Fibroblast of skin of left biceps (primary cell): ENCODE data around the gene OR51B6.
A peak's percentile ranks its signal among the peaks of the same experiment; 100 is the strongest.
"Not testable (repeated sequence)": the region's sequence is repeated elsewhere in the genome, so short reads cannot be mapped to it uniquely, and the experiment has no call there.

Experiments used
- DNase-seq, 2 experiments: peaks; one replicate each; pipeline ENCODE4 v3.0.0-alpha.2; 2013; ENCODE audit warnings: low read depth in 2 of 2

Gene OR51B6

DNA sequence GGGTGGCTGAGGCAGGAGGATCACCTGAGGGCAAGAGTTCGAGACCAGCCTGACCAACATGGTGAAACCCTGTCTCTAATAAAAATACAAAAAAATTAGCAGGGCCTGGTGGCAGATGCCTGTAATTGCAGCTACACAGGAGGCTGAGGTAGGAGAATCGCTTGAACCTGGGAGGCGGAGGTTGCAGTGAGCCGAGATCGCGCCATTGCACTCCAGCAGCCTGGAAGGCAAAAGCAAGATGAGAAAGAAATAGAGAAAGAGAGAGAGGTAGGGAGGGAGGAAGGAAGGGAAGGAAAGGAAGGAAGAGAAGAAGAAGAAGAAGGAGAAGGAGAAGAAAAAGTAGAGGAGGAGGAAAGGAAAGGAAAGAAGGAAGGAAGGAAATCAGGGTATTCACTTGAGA is 15.1 kb downstream of the OR51B6 start:
- DNase-seq, result not testable (repeated sequence)

DNA sequence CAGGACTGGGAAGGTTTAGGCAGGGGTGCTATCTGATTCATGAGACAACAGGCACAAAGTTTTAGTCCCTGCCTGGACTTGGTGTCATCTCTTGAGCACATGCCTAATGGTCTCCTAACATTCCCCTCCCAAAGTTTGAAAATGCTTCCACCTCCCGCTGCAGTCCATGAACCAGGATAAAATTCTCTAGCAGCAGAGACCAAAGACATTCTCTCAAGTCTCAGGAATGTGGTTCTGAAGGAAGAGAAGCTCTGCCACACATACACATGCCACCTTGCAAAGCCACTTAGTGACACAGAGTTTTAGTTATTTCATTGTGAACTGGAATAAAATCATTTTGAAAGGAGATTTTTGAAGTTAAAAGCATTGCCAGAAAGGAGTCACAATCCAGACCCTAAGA is 15.5 kb downstream of the OR51B6 start:
- DNase-seq, result no peak

DNA sequence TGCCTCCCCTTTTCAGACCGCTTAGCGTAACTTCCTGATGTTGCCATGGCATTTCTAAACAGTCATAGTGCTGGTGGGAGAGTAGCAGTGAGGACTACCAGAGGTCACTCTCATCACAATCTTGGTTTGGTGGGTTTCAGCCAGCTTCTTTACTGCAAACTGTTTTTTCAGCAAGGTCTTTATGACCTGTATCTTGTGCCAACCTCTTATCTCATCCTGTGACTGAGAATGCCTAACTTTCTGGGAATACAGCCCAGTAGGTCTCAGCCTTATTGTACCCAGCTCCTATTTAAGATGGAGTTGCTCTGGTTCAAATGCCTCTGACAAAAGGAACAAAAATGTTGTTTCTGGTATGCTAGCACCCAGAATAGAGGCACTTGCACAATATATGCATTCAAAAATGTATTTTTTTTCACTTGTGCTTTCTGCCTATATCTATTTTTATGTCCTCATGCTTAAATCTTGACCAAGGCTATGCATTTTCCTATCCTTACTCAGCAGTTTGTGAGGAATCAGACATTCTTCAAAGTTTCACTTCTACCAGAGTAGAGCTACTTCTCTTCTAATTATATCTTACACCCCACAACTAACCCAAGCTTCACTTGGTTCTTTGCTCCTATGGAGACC is 16.3 kb downstream of the OR51B6 start:
- peak; percentile 47 to 58 for DNase-seq

DNA sequence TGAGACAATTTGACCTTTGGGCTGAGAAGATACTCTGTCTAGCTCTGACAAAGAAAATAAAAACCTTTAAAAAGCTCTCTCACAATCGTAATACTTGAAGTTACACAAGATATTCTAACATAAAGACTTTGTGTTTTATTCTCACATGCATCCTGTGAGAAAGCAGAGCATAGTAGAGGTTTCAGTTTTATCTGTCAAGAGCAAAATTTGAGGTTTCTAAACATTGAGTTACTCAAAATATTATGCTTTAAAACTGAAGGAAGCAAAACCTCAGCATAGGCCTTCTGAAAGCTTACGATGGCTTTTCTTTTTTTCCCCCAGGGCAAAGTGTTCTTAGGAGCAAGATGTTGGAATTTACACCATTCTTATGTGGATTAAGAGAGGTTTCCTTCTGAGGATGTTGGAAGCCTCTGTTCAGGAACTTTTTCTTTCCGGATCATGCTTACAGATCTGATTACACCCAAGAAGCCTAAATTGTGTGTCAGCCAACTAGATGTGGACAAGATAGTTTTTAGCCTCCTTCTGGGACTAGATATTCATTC is 17.3 kb downstream of the OR51B6 start:
- DNase-seq, result no peak

DNA sequence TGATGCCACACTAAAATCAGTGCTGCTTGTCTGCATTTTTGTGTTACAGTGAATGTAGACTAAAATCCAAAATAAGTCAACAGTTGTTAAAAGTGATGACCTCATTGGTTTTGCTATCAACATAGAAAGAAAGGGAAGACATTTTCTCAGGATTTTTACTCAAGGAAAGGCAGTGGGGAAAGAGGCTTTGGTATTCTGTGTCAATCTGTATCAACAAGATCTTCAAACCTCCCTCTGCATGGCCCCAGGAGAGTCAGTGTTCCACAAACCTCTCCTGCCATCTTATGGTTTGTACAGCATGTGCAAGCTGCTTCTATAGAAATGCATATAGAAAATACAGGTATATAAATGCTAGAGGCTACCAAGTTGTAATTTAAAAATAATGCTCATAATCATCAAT is 18.5 kb downstream of the OR51B6 start:
- peak in 1 of 2 experiments; percentile 29 for DNase-seq

DNA sequence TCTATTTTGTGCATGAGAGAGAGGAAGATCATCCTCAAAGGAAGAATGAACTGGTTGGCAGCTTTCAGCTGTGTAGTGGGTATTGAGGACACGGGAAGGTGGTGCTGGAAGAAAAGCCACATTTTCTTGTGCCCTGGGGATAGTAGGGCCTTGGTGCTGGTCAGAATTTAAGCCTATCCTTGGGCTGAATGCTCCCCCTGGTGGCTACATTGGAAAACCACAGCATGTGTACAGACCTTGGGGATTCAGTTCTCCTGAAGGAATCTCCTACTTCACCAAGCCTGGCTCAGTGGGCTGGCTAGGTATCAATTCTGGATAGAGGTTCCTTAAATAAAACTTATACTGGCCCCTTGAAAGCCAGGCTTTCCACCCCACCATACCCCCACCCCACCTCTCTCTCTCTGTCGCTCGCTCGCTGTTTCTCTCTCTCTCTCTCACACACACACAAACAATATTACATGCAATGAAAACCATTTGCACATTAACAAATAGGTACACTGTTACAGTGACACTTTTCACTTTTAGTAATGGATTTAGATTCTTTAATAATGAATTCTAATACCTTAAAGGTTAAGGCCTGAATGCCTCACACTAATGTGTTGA is 29.5 kb downstream of the OR51B6 start:
- DNase-seq, result peak in 1 of 2 experiments; percentile 17

DNA sequence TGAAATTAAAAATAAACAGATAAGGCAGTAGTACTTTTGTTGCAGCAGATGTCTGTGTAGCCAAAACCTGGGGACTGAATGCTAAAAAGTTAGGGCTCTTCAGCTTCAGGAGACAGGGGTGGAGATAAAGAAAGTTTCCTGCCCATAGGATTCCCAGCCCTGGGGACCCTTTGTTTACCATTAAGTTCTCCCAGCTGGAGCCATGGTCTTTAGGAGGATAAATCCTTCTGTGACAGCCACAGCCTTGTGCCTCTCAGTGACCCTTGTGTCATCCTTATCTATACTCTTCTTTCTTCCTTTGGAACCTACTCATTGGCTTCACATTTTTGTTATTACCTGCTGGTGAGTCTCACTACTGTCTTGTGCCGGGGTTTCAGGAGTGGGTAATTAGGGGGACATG is 32.3 kb downstream of the OR51B6 start, which contains the start of gene OR51M1:
OR51M1 (plus strand) TSS at position 237 of the 400 bp plus-strand sequence. CDS start 5,587 bp downstream, outside the sequence.
- DNase-seq, result no peak

DNA sequence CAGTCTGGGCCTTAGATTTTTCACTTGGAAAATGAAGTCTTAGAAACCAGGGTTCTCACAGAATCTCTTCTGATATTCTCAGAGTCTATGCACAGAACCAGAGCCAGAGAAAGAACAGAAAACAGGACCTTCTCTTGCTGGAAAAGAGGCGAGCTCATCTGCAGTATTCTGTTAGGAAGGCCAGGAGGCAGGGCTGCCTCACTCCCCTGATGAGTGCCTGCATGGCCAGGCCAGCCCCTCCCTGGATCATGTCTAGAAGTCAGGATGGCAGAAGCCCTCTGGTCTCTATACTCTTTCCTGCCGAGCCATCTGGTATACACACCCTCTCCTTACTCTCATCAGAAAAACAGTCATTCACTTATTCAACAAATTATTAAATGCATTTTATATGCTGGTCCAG is 33.0 kb downstream of the OR51B6 start:
- DNase-seq, result no peak

DNA sequence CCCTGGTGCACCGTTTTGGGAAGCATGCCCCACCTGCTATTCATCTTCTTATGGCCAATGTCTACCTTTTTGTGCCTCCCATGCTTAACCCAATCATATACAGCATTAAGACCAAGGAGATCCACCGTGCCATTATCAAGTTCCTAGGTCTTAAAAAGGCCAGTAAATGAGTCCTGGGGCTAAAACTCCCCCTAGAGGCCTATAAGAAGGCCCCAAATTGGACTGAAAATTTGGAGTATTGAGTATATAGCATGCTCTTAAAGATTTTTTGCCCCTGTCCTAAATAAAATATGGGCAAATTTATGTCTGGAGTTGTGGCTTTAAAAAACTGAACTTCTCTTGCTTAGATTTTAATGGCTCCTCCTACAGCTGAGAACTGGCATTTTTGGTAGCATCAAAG is 38.9 kb downstream of the OR51B6 start:
- no peak for DNase-seq

DNA sequence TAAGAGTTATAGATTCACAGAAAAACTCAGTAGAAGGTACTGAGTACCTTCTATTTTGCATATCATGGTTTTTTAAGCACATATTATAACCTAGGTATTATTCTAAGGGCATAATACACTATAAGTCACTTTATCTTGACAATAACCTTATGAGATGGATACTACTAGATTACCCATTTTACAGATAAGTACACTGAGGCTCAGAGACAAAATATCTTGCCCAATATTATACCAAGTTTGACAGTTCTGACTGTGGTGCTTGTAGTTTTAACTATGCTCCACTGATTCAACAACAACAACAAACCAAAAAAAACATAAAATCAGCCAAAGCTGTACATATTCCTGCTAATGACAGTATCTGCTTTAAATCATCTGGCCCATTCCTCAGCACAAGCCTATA is 42.8 kb downstream of the OR51B6 start:
- DNase-seq, result no peak

DNA sequence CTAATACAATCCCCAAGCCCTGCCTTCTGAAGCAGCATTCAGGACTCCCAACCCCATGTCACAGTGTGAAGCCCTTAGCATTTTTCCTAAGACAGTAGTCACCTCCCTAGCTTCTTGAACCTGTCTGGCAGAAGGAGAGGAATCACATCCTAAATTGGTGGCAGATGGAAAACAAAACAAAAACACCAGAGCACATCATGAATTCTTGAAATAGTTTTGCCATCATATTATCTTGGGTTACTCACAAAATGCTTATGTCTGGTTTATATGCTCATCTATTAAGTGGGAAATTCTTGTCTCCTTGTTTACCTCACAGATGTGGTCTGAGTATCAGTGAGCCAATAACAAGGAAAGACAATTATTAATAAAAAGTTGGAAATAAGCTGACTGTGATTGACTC is 47.6 kb downstream of the OR51B6 start:
- no peak for DNase-seq
